Measurements from ENCODE around the gene SSH3. TPM values are rescaled to one million over a fixed set of nuclear protein-coding genes. Genes with fewer than 3 reads are reported as not detected.

SSH3 gene
- total RNA-seq, 1 donor from 2014 or later, result 20.1 TPM

GRCh38 chr11:67282155-67282875 is 21.0 kb upstream of the SSH3 start:
- peaks cover 3% of the 10 kb centered on the region for H3K4me1 Mint-ChIP-seq (ENCODE audit: low read depth, unreplicated experiment)
- Histone ChIP-seq H4K20me1 (ENCODE audit: insufficient read depth, low read length) (no peaks in the 10 kb centered on the region), H3K36me3 (ENCODE audit: insufficient read depth, low read length) (peaks cover 11% of the 10 kb centered on the region), H3K79me2 (ENCODE audit: insufficient read depth, low read length) (peaks cover 4% of the 10 kb centered on the region), H3K27me3 (ENCODE audit: insufficient read depth, low read length) (no peaks in the 10 kb centered on the region), H3K9me3 (ENCODE audit: insufficient read depth, low read depth, low read length) (no peaks in the 10 kb centered on the region), H3K4me2 (ENCODE audit: low read length) (no peak overlapping the region), H2AFZ (ENCODE audit: low read depth, low read length) (no peak overlapping the region), H3K27ac (ENCODE audit: low read depth, low read length) (no peak overlapping the region), H3K4me3 (ENCODE audit: insufficient read depth, low read depth, low read length) (no peak overlapping the region), H3K4me1 (ENCODE audit: insufficient read depth, low read length) (peaks cover under 1% of the 10 kb centered on the region), H3K9ac (ENCODE audit: low read length) (no peak overlapping the region)
- no peak overlapping the region for H3K4me3 Mint-ChIP-seq (ENCODE audit: unreplicated experiment)
- H3K27ac Mint-ChIP-seq (ENCODE audit: unreplicated experiment), result no peak overlapping the region
- no peak for FAIRE-seq
- H3K9me3 Mint-ChIP-seq (ENCODE audit: unreplicated experiment), result no peaks in the 10 kb centered on the region
- DNase-seq (ENCODE audit: low read depth), result no peak
- H3K27me3 Mint-ChIP-seq (ENCODE audit: low read depth, unreplicated experiment), result no peaks in the 10 kb centered on the region
- peaks cover 2% of the 10 kb centered on the region for H3K36me3 Mint-ChIP-seq (ENCODE audit: low read depth, unreplicated experiment)
- TF ChIP-seq CTCF (IDR thresholded peaks at IDR 0.05; ENCODE audit: insufficient read depth, low read depth, low read length) (no peak), EZH2 (IDR thresholded peaks at IDR 0.05; ENCODE audit: insufficient read depth, low read length) (no peak)

- H3K27ac Mint-ChIP-seq (ENCODE audit: unreplicated experiment), result no peak overlapping the region
- no peaks in the 10 kb centered on the region for H3K9me3 Mint-ChIP-seq (ENCODE audit: unreplicated experiment)
- Histone ChIP-seq H4K20me1 (ENCODE audit: insufficient read depth, low read length) (no peaks in the 10 kb centered on the region), H3K9me3 (ENCODE audit: insufficient read depth, low read depth, low read length) (no peaks in the 10 kb centered on the region), H3K27ac (ENCODE audit: low read depth, low read length) (no peak overlapping the region), H2AFZ (ENCODE audit: low read depth, low read length) (no peak overlapping the region), H3K4me1 (ENCODE audit: insufficient read depth, low read length) (peaks cover 5% of the 10 kb centered on the region), H3K4me2 (ENCODE audit: low read length) (no peak overlapping the region), H3K36me3 (ENCODE audit: insufficient read depth, low read length) (peaks cover 11% of the 10 kb centered on the region), H3K9ac (ENCODE audit: low read length) (no peak overlapping the region), H3K27me3 (ENCODE audit: insufficient read depth, low read length) (no peaks in the 10 kb centered on the region), H3K79me2 (ENCODE audit: insufficient read depth, low read length) (peaks cover 3% of the 10 kb centered on the region), H3K4me3 (ENCODE audit: insufficient read depth, low read depth, low read length) (no peak overlapping the region)
- DNase-seq (ENCODE audit: low read depth) (no peak), FAIRE-seq (no peak)
- H3K27me3 Mint-ChIP-seq (ENCODE audit: low read depth, unreplicated experiment), result no peaks in the 10 kb centered on the region
- H3K36me3 Mint-ChIP-seq (ENCODE audit: low read depth, unreplicated experiment), result peaks cover 6% of the 10 kb centered on the region
- TF ChIP-seq CTCF (IDR thresholded peaks at IDR 0.05; ENCODE audit: insufficient read depth, low read depth, low read length) (no peak), EZH2 (IDR thresholded peaks at IDR 0.05; ENCODE audit: insufficient read depth, low read length) (no peak)
- H3K4me3 Mint-ChIP-seq (ENCODE audit: unreplicated experiment), result no peak overlapping the region
- H3K4me1 Mint-ChIP-seq (ENCODE audit: low read depth, unreplicated experiment), result peaks cover 9% of the 10 kb centered on the region
Observed at GRCh38 chr11:67282876-67283371, 20.4 kb upstream of the SSH3 start.

- H3K9ac ChIP-seq (ENCODE audit: low read length), result no peak overlapping the region
- no peak overlapping the region for H3K4me2 ChIP-seq (ENCODE audit: low read length)
- DNase-seq (ENCODE audit: low read depth) (no peak), FAIRE-seq (no peak)
- Mint-ChIP-seq H3K27ac (ENCODE audit: unreplicated experiment) (peak overlapping the region; percentile 47), H3K4me1 (ENCODE audit: low read depth, unreplicated experiment) (peaks cover 10% of the 10 kb centered on the region), H3K4me3 (ENCODE audit: unreplicated experiment) (no peak overlapping the region), H3K9me3 (ENCODE audit: unreplicated experiment) (no peaks in the 10 kb centered on the region), H3K36me3 (ENCODE audit: low read depth, unreplicated experiment) (peaks cover 6% of the 10 kb centered on the region), H3K27me3 (ENCODE audit: low read depth, unreplicated experiment) (no peaks in the 10 kb centered on the region)
- no peak overlapping the region for H3K4me3 ChIP-seq (ENCODE audit: insufficient read depth, low read depth, low read length)
- no peak overlapping the region for H2AFZ ChIP-seq (ENCODE audit: low read depth, low read length)
- no peaks in the 10 kb centered on the region for H3K9me3 ChIP-seq (ENCODE audit: insufficient read depth, low read depth, low read length)
- H3K4me1 ChIP-seq (ENCODE audit: insufficient read depth, low read length), result peaks cover 10% of the 10 kb centered on the region
- no peaks in the 10 kb centered on the region for H4K20me1 ChIP-seq (ENCODE audit: insufficient read depth, low read length)
- H3K27ac ChIP-seq (ENCODE audit: low read depth, low read length), result no peak overlapping the region
- H3K36me3 ChIP-seq (ENCODE audit: insufficient read depth, low read length), result peaks cover 11% of the 10 kb centered on the region
- H3K79me2 ChIP-seq (ENCODE audit: insufficient read depth, low read length), result peaks cover under 1% of the 10 kb centered on the region
- no peaks in the 10 kb centered on the region for H3K27me3 ChIP-seq (ENCODE audit: insufficient read depth, low read length)
- TF ChIP-seq CTCF (IDR thresholded peaks at IDR 0.05; ENCODE audit: insufficient read depth, low read depth, low read length), result no peak
- TF ChIP-seq EZH2 (IDR thresholded peaks at IDR 0.05; ENCODE audit: insufficient read depth, low read length), result no peak
Observed at GRCh38 chr11:67283481-67283963, 19.8 kb upstream of the SSH3 start.
